DMS79 (cell line): Measurements from ENCODE around the gene BZW1.

Experiments
- DNase-seq: peaks from one replicate; lab custom pipeline; 2025; lab: John Stamatoyannopoulos, UW

Gene BZW1

GRCh38 chr2:200811333-200812121, at the start of gene BZW1:
BZW1 (plus strand) TSS chr2:200811910; CDS start chr2:200813218, 1,308 bp downstream.
- peak; percentile 91 for DNase-seq

GRCh38 chr2:200762127-200762526, 49.6 kb upstream of the BZW1 start:
- DNase-seq, result no peak

- no peak for DNase-seq
Observed at GRCh38 chr2:200763422-200763821, 48.3 kb upstream of the BZW1 start.

- DNase-seq, result no peak
Observed at GRCh38 chr2:200765139-200765951, 46.4 kb upstream of the BZW1 start.

- no peak for DNase-seq
Observed at GRCh38 chr2:200765995-200766660, 45.6 kb upstream of the BZW1 start.

- DNase-seq, result no peak
Observed at GRCh38 chr2:200767111-200767885, 44.4 kb upstream of the BZW1 start.

- DNase-seq, result no peak
Observed at GRCh38 chr2:200770847-200771246, 40.9 kb upstream of the BZW1 start.

- DNase-seq, result no peak
Observed at GRCh38 chr2:200772620-200773019, 39.1 kb upstream of the BZW1 start.

GRCh38 chr2:200773083-200773482, 38.6 kb upstream of the BZW1 start:
- no peak for DNase-seq

- no peak for DNase-seq
Observed at GRCh38 chr2:200774920-200775319, 36.8 kb upstream of the BZW1 start.

- DNase-seq, result no peak
Observed at GRCh38 chr2:200777275-200777674, 34.4 kb upstream of the BZW1 start.

GRCh38 chr2:200778038-200778437, 33.7 kb upstream of the BZW1 start:
- DNase-seq, result no peak

- DNase-seq, result no peak
Observed at GRCh38 chr2:200779214-200779613, 32.5 kb upstream of the BZW1 start.

- no peak for DNase-seq
Observed at GRCh38 chr2:200781616-200782015, 30.1 kb upstream of the BZW1 start.

GRCh38 chr2:200782251-200782650, 29.5 kb upstream of the BZW1 start:
- DNase-seq, result no peak

- DNase-seq, result no peak
Observed at GRCh38 chr2:200784215-200784614, 27.5 kb upstream of the BZW1 start.

- peak; percentile 3 for DNase-seq
Observed at GRCh38 chr2:200786423-200786822, 25.3 kb upstream of the BZW1 start.

GRCh38 chr2:200786826-200787225, 24.9 kb upstream of the BZW1 start:
- DNase-seq, result no peak

GRCh38 chr2:200787351-200788120, 24.2 kb upstream of the BZW1 start:
- DNase-seq, result peak; percentile 12

GRCh38 chr2:200788121-200788718, 23.5 kb upstream of the BZW1 start:
- no peak for DNase-seq

GRCh38 chr2:200790185-200790584, 21.5 kb upstream of the BZW1 start:
- no peak for DNase-seq
